RPMI8226 (cell line): Measurements from ENCODE around the gene PNLIPRP2.

Source experiments
- DNase-seq: peaks from one replicate; pipeline ENCODE4 v3.0.0-alpha.2; 2015

PNLIPRP2 gene

DNA sequence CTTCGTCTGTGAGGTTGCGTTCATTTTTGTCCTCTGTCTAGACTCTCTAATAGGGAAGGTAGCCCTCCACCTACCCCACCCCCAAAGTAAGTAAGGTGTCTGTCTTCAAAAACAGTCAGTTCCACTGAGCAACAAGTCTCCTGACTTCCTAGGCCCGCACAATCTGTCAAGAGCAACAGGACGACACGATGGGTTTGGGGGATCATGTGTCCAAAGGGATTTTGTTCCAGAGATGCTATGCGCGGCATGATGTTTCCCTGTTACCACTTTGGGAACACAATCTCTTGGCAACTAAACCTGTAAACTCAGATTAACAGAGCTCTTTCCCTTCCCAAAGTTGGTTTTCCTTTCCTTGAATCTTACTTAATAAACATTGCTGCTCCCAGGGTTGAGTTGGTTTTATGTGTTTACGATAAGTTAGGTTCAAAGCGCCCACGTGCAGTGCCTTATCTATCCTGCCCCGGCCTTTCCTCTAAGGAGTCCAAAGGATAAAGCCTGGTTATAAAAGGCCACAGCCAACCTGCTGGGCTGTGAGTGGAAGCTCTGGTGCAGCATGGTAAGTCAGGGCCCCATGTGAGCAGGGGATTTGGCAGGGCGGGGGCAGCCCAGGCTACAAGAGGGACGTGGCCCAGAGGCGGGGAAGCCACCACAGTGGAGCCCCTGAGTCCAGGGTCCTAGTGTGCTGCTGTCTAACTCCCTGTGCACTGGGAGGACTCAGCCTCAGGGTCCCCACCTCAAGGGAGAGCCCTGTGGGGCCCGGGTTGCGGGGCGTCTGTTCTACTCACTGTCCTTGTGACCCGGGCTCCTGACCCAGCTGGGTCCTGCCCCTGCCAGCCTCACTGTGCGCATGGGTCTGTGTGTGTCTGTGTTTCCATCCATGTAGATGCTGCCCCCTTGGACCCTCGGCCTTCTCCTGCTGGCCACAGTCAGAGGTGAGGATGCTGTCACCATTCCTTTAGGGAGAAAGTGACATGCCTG is at the start of gene PNLIPRP2:
Gene PNLIPRP2 (plus strand): TSS at position 531 of the 978 bp plus-strand sequence.
- no peak for DNase-seq

DNA sequence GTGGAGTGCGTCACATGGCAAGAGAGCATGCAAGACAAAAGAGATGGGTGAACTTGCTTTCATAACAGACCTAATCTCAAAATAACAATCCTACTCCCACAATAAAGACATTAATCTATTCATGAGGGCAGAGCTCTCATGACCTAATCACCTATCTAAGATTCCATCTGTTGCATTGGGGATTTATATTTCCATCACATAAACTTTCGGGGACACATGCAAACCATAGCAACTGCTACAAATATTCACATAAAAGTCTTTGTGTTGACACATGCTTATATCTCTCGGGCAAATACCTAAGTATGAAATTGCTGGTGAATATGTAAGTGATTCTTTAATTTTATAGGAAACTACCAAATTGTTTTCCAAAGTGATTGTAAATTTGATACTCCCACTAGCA is 46.0 kb upstream of the PNLIPRP2 start:
- no peak for DNase-seq

DNA sequence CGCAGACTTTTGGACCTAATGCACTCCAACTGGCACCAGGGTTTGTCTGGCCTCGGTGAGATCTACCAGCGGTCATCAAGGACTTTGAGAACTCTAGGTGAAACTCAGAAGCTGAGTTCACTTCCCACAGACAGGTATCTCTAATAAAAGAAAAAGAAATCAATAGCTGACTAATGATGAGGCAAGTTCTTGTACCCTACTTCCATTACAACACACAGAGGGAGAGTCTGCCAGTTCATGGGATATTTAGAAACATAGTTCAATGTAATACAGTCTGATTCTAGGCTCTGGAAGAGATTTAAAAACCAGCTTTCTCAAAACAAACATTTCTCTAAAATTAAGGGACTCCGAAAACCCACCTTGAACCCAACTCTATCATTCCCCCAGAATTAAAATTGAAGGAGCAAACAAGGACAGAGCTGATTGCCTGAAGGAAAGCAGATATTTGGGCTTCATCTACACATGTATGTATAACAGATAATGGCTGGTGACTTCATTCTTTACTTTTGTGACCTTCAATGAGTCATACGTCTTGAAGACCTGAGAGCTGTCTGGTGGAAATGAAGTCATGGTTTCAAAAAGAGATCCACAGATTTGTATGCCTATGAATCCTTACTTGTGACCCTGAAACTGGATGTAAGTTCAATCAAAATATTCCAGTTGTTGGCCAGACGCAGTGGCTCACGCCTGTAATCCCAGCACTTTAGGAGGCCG is 32.7 kb upstream of the PNLIPRP2 start:
- no peak for DNase-seq

DNA sequence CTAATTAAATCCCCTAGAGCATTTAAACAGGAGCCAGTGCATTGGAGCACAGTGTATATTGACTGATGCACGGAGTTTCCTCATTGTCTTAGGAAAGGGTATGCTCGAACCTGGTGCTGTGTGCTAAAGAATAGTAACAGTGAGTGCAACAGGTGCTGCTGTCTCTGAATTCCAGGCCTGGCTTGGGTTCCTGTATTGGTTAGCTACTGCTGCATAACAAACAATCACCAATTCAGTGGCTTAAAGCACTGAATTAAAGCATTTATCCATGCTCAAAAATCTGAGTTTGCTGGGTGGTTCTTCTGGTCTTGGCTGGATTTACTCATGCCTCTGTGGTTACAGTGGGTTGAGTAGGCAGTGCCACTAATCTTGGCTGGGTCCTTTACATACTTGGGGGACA is 31.8 kb upstream of the PNLIPRP2 start:
- DNase-seq = no peak

DNA sequence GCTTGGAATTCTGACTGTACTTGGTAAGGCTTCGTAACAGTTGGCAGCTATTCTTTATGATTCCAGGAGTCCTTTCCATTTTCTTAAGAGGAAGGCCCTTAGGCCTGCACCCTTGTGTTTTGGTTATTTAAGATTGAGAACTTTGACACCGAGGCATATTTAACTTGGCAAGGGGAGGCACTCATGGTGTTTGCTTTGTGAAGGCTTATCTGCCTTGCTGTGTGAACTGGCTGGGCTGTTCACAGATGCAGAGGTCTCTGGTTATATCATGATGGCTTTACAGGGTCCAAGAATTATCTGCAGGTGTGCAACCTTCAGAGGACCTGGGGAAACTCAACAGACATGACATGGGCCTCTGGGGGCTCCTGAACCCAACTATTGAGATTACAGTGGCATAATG is 30.8 kb upstream of the PNLIPRP2 start:
- DNase-seq = no peak

DNA sequence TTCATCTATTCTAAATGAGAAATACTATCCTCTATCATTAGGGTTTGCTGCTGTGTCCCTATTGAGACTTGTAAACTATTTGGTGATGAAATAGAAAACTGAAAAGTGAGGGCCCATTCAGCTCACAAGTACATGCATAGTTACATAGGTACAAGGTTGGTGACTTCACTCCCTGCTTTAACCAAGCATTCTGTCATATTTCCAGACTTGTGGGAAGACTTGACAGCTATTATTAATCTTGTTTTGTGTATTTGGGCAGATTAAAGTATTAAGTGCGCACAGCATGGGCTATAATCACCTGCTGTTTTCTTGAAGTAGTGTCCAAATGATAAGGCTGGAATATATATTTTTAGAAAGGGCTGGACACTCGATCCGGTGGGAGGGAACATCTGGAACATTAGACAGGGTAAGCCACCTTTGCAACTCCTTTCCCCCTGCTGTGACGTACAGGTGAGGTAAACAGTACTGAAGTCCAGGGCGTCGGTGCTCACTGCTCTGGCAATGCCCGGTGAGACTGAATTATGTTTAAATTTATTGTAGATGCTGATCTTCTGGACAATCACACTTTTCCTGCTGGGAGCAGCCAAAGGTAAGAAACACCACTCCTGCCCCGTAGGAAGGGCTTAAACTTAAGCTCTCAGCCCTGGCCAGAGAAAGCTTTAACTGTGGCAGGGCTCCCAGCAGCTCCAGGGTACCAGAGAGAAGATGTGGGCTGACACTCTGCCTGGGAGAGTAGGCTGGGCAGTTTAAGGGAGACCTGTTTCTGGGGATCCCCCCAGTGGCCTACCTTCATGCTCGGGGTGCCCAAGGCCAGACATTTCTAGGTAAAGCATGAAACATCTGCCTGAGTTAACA is 29.9 kb upstream of the PNLIPRP2 start, which contains the start of gene PNLIPRP1:
Gene PNLIPRP1 (plus strand): TSS at position 370 of the 855 bp plus-strand sequence. CDS start 171 bp downstream, at position 541.
- no peak for DNase-seq

DNA sequence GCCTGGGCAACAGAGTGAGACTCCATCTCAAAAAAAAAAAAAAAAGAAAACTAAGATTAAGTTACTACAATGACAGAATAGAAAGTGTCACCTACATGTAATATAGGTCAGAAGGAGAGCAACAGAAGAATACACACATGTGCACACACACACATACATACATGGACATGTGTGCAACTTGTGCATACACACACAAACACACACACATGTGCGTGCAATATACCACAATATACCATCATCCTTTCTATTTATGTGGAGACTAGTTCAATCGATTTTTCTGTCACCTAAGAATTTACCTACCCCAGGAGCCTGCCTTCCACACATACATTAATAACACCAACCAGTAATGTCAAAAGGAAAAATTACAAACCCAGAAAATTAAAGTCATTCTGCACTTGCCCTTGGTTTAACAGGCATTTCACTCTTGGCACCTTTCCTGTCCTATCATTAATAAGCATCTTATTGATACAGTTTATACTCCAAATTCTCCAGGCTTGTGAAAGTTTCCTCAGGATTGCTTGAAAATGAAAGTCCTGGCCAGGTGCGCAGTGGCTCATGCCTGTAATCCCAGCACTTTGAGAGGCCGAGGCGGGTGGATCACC is 27.5 kb upstream of the PNLIPRP2 start:
- no peak for DNase-seq

DNA sequence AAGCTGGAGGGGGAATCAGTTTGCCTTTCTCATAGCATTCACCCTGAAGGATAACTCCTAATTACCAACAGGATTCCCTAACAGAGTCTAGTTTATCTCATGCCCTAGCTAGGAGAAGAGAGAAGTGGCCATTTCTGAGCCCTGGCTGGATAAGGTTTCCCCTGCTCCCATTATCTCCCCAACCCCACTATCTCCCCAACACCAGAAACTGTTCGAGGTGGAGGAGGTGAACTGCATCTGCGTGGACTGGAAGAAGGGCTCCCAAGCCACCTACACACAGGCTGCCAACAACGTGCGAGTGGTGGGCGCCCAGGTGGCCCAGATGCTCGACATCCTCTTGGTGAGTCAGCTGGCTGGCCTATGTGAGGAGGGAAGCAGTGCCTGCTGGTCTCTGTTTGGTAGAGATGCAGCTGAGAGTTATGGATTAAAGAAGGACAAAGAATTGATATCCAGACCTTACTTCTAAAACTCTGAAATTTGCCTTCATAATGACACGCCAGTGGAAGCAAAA is 26.2 kb upstream of the PNLIPRP2 start:
- no peak for DNase-seq

DNA sequence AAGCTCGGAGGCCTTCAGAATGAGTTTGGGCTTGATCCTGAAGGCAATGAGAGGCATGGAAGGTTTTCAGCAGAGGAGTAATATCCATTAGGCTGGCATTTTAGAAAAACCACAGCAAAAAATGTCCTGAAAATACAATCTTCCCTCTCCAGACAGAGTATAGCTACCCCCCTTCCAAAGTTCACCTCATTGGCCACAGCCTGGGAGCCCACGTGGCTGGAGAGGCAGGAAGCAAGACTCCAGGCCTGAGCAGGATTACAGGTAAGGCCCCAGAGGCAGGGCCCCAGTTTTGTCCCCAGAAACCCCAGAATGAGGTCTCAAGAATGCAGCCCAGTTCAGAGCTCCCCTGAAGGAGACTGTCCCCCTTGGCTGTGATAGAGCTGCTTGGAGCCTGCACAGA is 24.7 kb upstream of the PNLIPRP2 start:
- no peak for DNase-seq

DNA sequence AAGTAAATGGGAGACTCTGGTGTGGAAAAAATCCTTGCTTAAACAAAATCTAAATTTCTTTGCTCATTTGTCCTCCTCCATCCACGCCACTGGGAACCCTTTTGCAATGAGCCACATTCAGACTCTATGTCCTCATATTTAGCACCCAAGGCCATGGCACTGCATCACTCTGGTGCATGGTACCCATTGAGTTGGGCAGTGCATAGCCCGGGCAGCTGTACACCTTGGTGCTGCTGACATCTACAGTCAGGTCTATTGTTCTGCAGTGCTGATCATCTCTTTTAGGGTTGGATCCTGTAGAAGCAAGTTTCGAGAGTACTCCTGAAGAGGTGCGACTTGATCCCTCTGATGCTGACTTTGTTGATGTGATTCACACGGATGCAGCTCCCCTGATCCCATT is 23.2 kb upstream of the PNLIPRP2 start:
- DNase-seq = no peak

DNA sequence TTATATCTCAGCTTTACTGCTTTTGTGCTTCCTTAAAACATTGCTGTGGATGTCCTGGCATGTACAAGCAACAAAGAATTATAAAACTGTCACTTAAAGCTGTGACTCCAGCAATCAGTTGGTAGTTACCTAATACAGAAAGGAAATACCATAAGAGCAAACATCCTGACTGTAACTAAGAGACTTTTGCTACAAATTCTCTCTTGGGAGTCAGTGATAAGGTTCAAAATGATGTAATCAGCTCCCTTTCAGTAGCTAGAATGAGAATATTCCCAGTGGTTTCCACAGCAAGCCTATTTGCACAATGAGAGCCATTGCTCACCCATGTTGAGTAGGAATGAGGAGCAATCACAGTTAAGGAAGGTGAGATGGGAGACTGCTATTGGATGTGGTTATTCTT is 22.4 kb upstream of the PNLIPRP2 start:
- no peak for DNase-seq

DNA sequence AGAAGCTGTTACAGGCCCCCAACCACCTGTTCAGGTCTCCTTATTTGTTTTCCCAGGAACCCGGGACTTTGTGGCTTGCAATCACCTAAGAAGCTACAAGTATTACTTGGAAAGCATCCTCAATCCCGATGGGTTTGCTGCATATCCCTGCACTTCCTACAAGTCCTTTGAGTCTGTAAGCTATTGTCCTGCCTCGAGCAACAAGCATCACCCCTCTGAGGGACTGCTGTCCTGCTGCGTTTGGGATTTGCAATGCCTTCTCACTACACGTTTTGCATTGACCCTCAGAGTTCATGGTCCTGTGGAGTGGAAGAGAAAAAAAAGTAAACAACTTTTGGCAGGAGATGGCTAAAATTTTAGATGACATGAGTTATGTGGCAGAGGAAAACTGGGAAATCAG is 20.8 kb upstream of the PNLIPRP2 start:
- DNase-seq = no peak

DNA sequence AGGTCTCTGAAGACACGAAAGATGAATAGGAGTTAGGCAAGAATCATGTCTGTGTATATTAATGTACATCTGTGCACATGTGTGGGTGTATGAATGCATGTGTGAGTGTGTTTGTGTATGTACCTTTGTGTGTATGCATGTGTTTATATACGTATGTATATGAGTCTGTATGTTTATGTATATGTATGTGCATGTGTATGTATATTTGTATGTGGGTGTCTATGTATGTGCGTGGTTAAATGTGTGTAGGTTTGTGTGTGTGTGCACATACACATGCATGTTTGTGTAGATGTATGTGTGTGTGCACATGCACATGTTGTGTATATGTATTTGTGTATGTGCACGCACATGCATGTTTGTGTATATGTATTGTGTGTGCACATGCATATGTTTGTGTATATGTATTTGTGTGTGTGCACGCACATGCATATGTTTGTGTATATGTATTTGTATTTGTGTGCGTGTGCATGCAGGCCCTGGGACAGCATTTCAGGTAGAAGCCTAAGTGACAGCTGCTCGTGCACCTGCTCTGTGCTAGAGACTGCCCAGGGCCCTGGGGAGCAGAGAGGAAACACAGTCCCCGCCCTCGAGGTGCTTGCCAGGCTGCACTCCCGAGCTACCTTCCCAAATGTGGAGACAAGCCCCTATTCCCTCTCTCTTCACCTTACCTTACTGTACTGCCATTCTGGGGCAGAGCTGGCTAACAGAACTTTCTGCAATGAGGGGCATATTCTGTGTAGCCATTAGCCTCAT is 17.9 kb upstream of the PNLIPRP2 start:
- DNase-seq = no peak

DNA sequence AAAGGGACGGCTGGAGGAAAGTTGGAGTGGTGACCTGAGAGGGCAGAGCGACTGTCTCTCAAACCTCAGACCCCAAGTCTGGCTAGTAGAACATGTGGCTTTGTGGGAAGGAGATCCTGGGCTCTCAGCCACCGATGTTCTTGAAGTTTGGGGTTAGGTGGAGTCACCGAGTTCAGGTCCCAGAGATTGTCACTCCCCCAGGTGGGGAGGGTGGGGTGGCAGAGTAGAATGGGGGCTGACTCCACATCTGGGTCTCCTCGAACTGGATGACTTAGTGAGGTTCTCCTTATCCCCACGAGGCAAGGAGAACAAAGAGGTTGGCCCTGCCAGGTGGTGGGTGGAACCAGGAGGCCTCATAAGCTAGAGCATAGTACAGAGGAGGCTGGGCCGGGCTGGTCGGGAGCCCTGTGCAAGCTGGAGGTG is 14.7 kb upstream of the PNLIPRP2 start:
- DNase-seq = no peak

DNA sequence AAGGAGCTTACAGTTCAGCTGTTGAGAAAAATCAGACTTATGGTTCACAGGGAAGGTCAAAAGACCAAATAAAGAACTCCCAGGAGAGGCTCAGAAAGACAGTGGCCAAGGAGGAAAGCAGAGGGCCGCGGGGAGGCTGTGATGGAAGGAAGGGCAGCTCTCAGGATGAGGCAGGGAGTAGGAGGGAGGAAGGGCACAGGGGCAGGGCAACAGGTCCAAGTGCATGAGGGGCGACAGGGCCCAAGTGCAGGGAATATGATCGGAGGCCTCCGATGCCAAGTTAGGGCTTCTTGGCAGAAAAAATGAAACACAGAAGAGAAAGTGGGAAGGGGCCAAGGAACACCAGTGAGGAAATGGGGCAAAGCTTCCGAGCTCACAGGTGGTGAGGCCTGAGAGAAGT is 13.4 kb upstream of the PNLIPRP2 start:
- no peak for DNase-seq

DNA sequence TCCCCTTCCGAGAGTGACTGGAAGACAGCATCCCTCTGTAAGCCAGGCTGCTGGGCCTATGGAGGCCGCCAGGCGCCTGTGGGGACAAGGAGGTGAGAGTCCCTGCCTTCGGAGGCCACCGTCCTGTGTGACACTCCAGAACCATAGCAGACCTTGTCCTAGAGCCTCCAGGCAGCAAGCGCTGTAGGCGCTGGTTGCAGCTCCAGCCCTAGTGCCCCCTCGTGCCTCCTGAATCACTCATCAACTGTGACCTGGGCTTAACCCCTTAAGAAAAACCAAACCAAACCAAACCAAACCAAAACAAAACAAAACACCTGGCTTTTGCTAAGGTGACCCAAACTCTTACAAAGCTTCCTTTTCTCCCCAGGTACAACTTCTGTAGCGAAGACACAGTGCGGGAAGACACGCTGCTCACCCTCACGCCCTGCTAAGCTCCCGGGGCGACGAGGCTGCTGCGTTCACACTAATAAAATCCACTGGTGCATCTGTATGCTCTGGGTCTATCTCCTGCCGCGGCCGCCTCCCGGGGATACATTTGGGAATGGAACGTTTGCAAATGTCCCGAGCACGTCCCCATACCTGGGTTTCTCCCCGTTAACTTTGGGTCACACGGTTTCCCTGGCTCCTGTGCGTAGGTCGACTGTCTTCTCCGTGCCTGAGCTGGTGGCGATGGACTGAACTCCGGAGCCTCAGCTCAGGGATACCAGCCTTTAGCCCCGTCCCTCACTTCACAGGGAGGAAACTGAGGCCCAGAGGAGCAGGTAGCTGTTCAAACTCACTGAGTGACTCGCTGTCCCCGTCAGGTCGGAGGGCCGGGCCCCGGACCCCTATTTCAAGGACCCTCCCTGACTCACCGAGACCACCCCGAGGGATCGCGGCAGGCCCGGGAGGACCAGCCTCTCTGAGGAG is 11.8 kb upstream of the PNLIPRP2 start:
- DNase-seq = no peak

DNA sequence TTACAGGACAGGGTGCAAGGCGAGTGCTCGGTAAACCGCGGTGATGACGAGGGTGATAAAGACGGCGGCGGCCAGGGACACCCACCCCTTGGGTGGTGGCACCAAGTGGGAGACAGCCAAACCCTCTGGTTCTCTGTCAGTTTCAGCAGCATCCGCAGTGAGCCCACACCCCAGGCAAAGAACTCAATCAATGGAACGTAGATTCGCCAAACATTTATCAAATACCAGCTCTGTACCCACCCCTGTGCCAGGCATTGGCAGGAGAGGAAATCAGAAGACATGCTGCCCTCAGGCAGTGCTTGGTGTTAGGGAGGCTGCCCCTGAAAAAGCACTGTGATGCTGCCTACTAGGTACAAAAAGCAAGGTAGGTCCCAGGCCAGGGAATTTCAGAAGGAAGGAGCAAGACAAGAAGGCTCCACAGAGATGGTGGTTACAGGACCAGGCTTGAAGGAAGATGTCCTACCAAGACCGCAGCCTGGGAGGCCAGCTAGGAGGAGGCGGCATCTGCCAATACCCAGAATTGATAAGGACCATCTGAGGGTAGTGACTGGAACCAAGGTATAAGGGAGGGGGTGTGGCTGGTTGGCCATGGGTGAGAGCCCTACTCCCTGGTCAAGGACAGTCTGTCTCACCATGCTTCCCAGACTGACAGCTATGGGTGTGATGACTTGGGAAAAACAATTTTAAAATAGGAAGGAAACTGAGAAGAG is 10.2 kb upstream of the PNLIPRP2 start:
- no peak for DNase-seq

DNA sequence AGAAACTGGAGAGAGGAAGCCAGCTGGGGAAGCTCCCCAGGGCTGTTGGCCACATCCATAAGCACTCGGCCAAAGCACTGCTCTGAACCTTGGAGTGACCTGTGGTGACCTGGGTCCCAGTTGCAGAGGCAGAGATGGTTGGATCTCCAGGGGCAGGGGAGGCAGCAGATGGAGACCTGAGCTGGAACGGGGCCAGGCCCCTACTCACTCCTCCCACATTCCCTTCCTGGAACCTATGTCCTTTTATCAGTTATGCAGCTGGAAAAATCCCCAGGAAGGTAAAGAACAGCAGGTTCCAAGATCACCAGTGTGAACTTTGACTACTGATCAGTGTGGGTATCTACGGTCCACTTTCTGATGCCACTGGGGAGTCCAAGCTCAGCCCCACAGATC is 9.6 kb upstream of the PNLIPRP2 start:
- no peak for DNase-seq

DNA sequence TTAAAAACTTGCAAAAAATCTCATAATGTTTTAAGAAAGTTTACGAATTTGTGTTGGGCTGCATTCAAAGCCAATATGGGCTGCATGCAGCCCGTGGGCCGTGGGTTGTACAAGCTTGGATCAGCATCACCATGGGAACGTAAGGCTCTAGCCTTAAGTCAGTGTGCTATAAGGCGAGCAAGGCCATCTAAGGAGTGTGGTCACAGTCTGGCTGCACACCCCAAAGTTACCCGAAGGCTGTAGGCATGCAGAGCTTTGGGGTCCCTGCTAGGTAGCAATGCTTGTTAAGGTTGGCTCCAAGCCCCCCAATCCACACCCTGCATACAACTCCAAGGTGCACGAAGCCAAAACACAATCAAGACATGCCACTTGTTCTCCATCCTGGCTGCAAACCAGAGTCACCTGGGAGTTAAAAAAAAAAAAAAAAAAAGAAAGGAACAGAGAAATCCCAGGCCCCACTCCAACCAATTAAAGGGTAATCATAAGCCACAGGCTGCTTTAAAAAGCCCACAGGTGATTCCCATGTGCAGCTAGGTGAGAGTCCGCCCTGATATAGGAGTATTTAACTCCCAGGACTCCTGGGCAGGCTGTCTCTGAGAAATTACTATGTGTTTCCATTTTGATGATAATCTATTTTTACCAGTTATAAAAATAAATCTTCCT is 8.5 kb upstream of the PNLIPRP2 start:
- DNase-seq = no peak
